ENCODE data around the gene URB2.

Gene URB2

GRCh38 chr1:229640455-229640854 lies 14.4 kb downstream of the URB2 start:
- Histone ChIP-seq H3K4me1 (ENCODE audit: low read length) (peaks cover 4% of the 10 kb centered on the region; the same call in 1 of the 2 replicates), H3K36me3 (replicated peaks; ENCODE audit: insufficient read depth, low read length) (peaks cover 15% of the 10 kb centered on the region), H3F3A (ENCODE audit: insufficient read depth, low read length) (no peaks in the 10 kb centered on the region), H4K20me1 (ENCODE audit: insufficient read depth, low read length) (peaks cover 5% of the 10 kb centered on the region; the same call in 1 of the 2 replicates), H3K4me2 (ENCODE audit: low read depth, low read length) (no peak overlapping the region), H3K9me3 (replicated peaks; ENCODE audit: insufficient read depth, low read length) (no peaks in the 10 kb centered on the region), H3K79me2 (ENCODE audit: low read length) (peaks cover 77% of the 10 kb centered on the region), H3K9me2 (replicated peaks; ENCODE audit: insufficient read depth, low read length) (no peaks in the 10 kb centered on the region), H2AFZ (ENCODE audit: low read length) (no peak overlapping the region), H3K4me3 (ENCODE audit: low read length) (no peak overlapping the region), H3K27ac (ENCODE audit: low read length) (no peak overlapping the region), H3K9ac (ENCODE audit: low read length) (no peak overlapping the region), H3K27me3 (replicated peaks; ENCODE audit: insufficient read depth, low read length) (no peaks in the 10 kb centered on the region)
- no peak for DNase-seq
- TF ChIP-seq CTCF (IDR thresholded peaks at IDR 0.05; ENCODE audit: low read length) (no peak), EZH2 (optimal IDR thresholded peaks at IDR 0.05; ENCODE audit: low read depth, low read length) (no peak), EZH2phosphoT487 (IDR thresholded peaks at IDR 0.05; ENCODE audit: low read length) (no peak)

GRCh38 chr1:229641306-229641705 lies 15.3 kb downstream of the URB2 start:
- Histone ChIP-seq H3F3A (ENCODE audit: insufficient read depth, low read length) (no peaks in the 10 kb centered on the region), H3K36me3 (replicated peaks; ENCODE audit: insufficient read depth, low read length) (peaks cover 10% of the 10 kb centered on the region), H2AFZ (ENCODE audit: low read length) (no peak overlapping the region), H3K9me3 (replicated peaks; ENCODE audit: insufficient read depth, low read length) (no peaks in the 10 kb centered on the region), H3K27ac (ENCODE audit: low read length) (no peak overlapping the region), H3K4me3 (ENCODE audit: low read length) (no peak overlapping the region), H3K4me2 (ENCODE audit: low read depth, low read length) (no peak overlapping the region), H3K9me2 (replicated peaks; ENCODE audit: insufficient read depth, low read length) (no peaks in the 10 kb centered on the region), H3K27me3 (replicated peaks; ENCODE audit: insufficient read depth, low read length) (no peaks in the 10 kb centered on the region), H3K79me2 (ENCODE audit: low read length) (peaks cover 69% of the 10 kb centered on the region), H3K9ac (ENCODE audit: low read length) (no peak overlapping the region), H4K20me1 (ENCODE audit: insufficient read depth, low read length) (peaks cover 5% of the 10 kb centered on the region; the same call in 1 of the 2 replicates), H3K4me1 (ENCODE audit: low read length) (peaks cover 4% of the 10 kb centered on the region; the same call in 1 of the 2 replicates)
- no peak for TF ChIP-seq EZH2 (optimal IDR thresholded peaks at IDR 0.05; ENCODE audit: low read depth, low read length)
- TF ChIP-seq EZH2phosphoT487 (IDR thresholded peaks at IDR 0.05; ENCODE audit: low read length): no peak
- TF ChIP-seq CTCF (IDR thresholded peaks at IDR 0.05; ENCODE audit: low read length): no peak
- DNase-seq: no peak

GRCh38 chr1:229642376-229642775 lies 16.3 kb downstream of the URB2 start:
- Histone ChIP-seq H4K20me1 (ENCODE audit: insufficient read depth, low read length) (peaks cover 5% of the 10 kb centered on the region; the same call in 1 of the 2 replicates), H3K4me3 (ENCODE audit: low read length) (no peak overlapping the region), H3K27me3 (replicated peaks; ENCODE audit: insufficient read depth, low read length) (no peaks in the 10 kb centered on the region), H3K9me3 (replicated peaks; ENCODE audit: insufficient read depth, low read length) (no peaks in the 10 kb centered on the region), H2AFZ (ENCODE audit: low read length) (no peak overlapping the region), H3K4me1 (ENCODE audit: low read length) (peaks cover 4% of the 10 kb centered on the region; the same call in 1 of the 2 replicates), H3K4me2 (ENCODE audit: low read depth, low read length) (no peak overlapping the region), H3K36me3 (replicated peaks; ENCODE audit: insufficient read depth, low read length) (peaks cover 3% of the 10 kb centered on the region), H3K9ac (ENCODE audit: low read length) (no peak overlapping the region), H3F3A (ENCODE audit: insufficient read depth, low read length) (no peaks in the 10 kb centered on the region), H3K9me2 (replicated peaks; ENCODE audit: insufficient read depth, low read length) (no peaks in the 10 kb centered on the region), H3K27ac (ENCODE audit: low read length) (no peak overlapping the region), H3K79me2 (ENCODE audit: low read length) (peaks cover 59% of the 10 kb centered on the region)
- no peak for DNase-seq
- TF ChIP-seq EZH2 (optimal IDR thresholded peaks at IDR 0.05; ENCODE audit: low read depth, low read length) (no peak), CTCF (IDR thresholded peaks at IDR 0.05; ENCODE audit: low read length) (no peak), EZH2phosphoT487 (IDR thresholded peaks at IDR 0.05; ENCODE audit: low read length) (no peak)

Measured in MM.1S (cell line).